GM21619 (cell line): ENCODE results near the gene CLDN24.
"Not testable (repeated sequence)": the region's sequence is repeated elsewhere in the genome, so short reads cannot be mapped to it uniquely, and the experiment has no call there.

Experiments
- ATAC-seq: cut with Tn5 transposase; IDR thresholded peaks from one replicate; pipeline ENCODE4 v1.9.1; 2021; ENCODE audit not compliant: unreplicated experiment

The CLDN24 gene

GRCh38 chr4:183347566-183347965 is 25.3 kb upstream of the CLDN24 start:
- no peak for ATAC-seq

- ATAC-seq: no peak
Observed at GRCh38 chr4:183347146-183347545, 24.9 kb upstream of the CLDN24 start.

- no peak for ATAC-seq
Observed at GRCh38 chr4:183345261-183345660, 23.0 kb upstream of the CLDN24 start.

GRCh38 chr4:183344523-183345255 is 22.5 kb upstream of the CLDN24 start:
- no peak for ATAC-seq

- ATAC-seq: no peak
Observed at GRCh38 chr4:183343730-183344129, 21.5 kb upstream of the CLDN24 start.

- no peak for ATAC-seq
Observed at GRCh38 chr4:183342541-183343533, 20.6 kb upstream of the CLDN24 start.

- no peak for ATAC-seq
Observed at GRCh38 chr4:183337833-183338232, 15.6 kb upstream of the CLDN24 start.

GRCh38 chr4:183337349-183337748 is 15.1 kb upstream of the CLDN24 start:
- no peak for ATAC-seq

- no peak for ATAC-seq
Observed at GRCh38 chr4:183335369-183335940, 13.2 kb upstream of the CLDN24 start.

- no peak for ATAC-seq
Observed at GRCh38 chr4:183333983-183334382, 11.8 kb upstream of the CLDN24 start.

- no peak for ATAC-seq
Observed at GRCh38 chr4:183333202-183333601, 11.0 kb upstream of the CLDN24 start.

- no peak for ATAC-seq
Observed at GRCh38 chr4:183332447-183332846, 10.2 kb upstream of the CLDN24 start.

- no peak for ATAC-seq
Observed at GRCh38 chr4:183330841-183331240, 8.6 kb upstream of the CLDN24 start.

- no peak for ATAC-seq
Observed at GRCh38 chr4:183329954-183330742, 7.9 kb upstream of the CLDN24 start.

- ATAC-seq: no peak
Observed at GRCh38 chr4:183329244-183329643, 7.0 kb upstream of the CLDN24 start.

- no peak for ATAC-seq
Observed at GRCh38 chr4:183328832-183329231, 6.6 kb upstream of the CLDN24 start.

GRCh38 chr4:183327827-183328226 is 5.6 kb upstream of the CLDN24 start:
- no peak for ATAC-seq

GRCh38 chr4:183326853-183327252 is 4.6 kb upstream of the CLDN24 start:
- ATAC-seq: no peak

GRCh38 chr4:183326387-183326786 is 4.2 kb upstream of the CLDN24 start:
- not testable (repeated sequence) for ATAC-seq

GRCh38 chr4:183324619-183325018 is 2.4 kb upstream of the CLDN24 start:
- ATAC-seq: no peak

GRCh38 chr4:183324056-183324455 is 1.8 kb upstream of the CLDN24 start:
- ATAC-seq: not testable (repeated sequence)
